ENCODE measurements around the gene PPP3R1.

The PPP3R1 gene

DNA sequence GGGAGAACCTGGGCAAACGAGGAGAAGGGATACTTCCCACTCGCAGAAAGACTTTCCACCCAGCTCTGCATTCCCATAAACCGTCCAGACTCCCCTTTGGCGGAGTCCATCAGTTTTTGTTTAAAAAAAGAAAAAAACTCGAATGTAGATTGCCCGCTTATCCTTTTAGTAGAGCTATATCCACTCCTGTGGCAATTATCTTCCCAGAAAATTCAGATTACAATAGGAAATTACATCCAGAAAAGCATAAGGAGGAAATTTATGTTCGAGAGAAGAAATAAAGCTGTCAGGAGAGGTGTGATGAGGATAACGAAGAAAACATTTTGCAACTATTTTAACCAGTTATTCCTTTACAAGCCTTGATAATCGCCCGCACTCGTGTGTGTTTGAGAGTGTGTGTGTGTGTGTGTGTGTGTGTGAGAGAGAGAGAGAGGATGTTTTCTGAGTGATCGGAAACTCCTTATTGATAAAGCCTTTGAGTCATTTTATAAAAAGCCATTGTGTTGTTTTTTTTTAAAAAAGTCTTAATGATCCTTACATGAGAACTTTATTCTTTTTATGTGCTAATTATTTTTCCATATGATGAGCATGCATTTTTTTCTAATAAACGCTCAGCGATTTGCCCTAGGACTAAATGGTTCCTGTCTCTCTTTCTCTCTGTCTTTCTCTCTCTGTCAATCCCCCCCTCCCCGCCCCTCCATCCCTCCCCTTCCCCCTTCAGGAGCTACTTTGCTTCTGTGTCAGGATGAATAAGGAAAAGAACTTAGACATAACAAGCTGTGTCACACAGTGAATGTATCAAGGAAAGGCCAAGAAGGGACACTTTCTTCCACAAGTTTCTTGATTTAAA, 1.1 kb upstream of the PPP3R1 start:
- no peak for DNase-seq

DNA sequence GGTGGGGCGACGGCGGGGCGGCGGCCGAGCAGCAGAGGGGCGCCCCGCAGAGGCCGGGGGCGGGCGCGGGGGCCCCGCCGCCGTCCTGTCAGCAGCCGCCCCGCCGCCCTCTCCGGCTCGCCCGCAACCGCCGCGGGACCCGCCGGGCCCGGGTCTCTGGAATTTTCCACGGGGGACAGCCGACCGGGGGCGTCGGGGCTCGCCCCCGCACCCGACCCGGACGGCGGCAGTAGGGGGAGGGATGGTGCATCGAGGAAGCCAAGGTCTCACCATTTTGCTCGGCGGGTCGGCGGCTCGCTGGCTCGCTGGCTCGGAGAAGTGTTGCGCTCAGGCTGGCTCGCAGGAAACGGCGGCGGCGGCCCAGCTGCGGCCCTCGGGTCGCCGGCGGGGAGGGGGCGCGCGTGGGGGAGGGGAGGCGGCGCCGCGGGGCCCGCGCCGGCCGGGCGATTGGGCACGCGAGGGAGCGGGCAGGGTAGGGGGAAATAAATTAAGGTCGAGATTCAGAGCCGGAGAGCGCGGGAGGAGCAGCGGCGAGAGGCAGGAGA, 405 bp downstream of the PPP3R1 start:
- no peak for DNase-seq

DNA sequence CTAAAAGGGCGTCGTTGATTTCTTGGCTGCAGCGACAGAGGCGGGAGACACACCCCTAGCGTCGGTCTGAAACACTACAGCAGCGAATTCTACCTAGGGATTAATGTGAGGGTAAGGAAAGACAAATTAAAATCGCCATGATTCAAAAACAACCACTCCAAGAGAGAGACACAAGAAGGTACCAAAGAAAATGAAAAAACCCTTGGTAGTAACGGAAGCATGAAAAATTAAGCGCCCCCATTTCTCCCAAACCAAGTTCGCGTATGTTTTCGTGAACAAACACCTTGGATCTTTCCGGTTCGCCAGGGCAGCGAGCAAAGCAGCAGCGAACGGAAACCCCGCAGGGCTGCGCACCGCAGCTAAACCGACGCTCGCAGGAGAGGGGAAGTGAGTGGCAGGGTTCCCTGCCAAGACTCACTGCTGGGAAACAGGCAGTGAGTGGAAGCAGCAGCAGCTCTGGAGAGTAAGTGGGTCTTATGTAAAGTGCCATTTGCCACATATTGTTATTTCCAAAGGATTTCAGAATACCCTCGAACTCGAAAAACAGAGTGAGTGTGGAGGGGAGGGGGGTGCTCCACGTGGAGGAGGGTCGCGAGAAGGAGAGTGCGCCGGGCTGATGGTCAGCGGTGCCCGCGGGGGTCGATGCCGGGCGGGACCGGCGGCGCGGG, 1.0 kb downstream of the PPP3R1 start:
- DNase-seq, result no peak

- DNase-seq, result no peak
Observed at GRCh38 chr2:68250652-68251186, 1.6 kb downstream of the PPP3R1 start.

GRCh38 chr2:68250196-68250595, 2.1 kb downstream of the PPP3R1 start:
- no peak for DNase-seq

GRCh38 chr2:68248806-68249205, 3.5 kb downstream of the PPP3R1 start:
- DNase-seq, result no peak

- no peak for DNase-seq
Observed at GRCh38 chr2:68248361-68248760, 4.0 kb downstream of the PPP3R1 start.

GRCh38 chr2:68246396-68246795, 5.9 kb downstream of the PPP3R1 start:
- no peak for DNase-seq

- DNase-seq, result no peak
Observed at GRCh38 chr2:68245672-68246071, 6.7 kb downstream of the PPP3R1 start.

DNA sequence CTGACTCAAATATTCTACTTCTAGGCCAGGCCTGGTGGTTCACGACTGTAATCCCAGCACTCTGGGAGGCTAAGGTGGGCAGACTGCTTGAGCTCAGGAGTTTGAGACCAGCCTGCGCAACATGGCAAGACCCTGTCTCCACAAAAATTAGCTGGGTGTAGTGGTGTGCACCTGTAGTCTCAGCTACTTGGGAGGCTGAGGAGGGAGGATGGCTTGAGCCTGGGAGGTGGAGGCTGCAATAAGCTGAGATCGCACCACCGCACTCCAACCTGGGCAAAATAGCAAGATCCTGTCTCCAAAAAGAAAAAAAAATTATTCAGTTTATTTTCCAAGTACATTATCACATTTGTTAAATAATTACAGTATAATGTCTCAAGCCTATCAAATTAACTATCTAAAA, 7.3 kb downstream of the PPP3R1 start:
- DNase-seq, result no peak

GRCh38 chr2:68244456-68244855, 7.9 kb downstream of the PPP3R1 start:
- DNase-seq, result no peak

- DNase-seq, result no peak
Observed at GRCh38 chr2:68241732-68242131, 10.6 kb downstream of the PPP3R1 start.

DNA sequence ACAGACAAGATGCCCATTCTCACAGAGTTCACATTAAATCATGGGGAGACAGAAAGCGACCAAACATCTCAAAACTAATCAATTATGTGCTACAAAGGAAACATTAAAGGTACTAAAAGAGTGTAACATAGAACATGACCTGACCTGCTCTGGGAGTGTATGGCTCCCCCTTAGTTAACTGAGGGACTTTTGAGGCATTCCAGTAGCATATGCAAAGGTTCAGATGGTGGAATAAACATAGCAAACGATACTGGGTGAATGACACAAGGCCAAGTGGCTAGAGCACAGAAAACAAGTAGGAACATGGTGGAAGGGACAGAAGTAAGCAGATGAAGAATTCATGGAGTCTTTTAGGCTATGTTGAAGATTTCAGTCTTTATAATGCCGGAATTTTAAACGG, 11.9 kb downstream of the PPP3R1 start:
- no peak for DNase-seq

GRCh38 chr2:68238955-68239822, 13.1 kb downstream of the PPP3R1 start:
- no peak for DNase-seq

DNA sequence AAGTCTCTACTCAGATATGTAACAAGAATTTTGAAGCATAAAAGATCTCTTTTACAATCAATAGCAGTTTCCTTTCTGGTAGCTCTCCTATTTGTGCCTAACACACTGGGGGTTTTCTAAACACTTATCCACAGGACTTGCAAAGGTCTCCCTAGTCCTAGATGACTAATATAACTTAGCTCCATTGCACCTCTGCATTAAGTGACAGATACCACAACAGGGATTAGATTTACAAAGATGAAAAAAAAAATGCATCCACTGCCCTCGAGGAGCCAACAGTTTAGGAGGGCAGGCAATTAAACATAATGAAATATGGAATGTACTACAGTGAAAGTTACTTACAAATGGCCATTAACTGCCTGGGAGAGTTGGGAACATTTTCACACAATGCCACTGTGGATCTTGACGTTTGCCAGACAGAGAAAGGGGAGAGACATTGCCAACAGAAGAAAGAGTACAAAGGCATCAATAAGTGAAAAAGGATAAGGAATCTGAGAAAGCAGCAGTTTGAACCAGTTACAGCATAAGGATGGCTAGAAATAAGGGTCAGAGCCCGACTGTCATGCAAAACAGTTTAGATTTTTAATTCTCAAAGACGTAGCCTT, 14.3 kb downstream of the PPP3R1 start:
- DNase-seq, result no peak

GRCh38 chr2:68237404-68237803, 14.9 kb downstream of the PPP3R1 start:
- DNase-seq, result no peak

- DNase-seq, result no peak
Observed at GRCh38 chr2:68236876-68237275, 15.5 kb downstream of the PPP3R1 start.

DNA sequence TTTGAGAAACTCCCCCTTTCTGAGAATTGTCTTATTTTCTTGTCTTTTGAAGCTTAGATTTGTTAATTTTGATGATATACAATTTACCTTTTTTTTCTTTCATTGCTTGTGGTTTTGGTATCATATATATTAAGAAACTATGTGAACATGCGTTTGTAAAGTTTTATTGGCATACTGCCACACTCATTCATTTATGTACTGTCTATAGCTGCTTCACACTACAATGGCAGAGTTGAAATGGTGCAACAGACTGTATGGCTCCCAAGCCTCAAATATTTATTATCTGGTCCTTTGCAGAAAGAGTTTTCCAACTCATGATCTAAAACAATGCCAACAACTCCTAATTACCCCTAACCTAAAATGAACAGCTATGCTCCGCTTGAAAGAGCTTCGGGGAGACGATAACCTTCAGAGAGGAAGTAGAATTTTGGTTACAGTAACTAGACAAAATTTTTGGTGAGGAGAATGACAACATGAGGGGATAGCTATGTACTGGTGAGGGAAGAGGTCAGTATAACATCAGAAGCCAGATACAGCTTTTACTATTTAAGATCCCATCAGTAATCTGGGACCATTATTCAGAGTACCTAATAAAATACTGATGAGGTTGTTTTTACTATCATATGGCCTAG, 16.1 kb downstream of the PPP3R1 start:
- DNase-seq, result no peak

GRCh38 chr2:68235090-68235489, 17.2 kb downstream of the PPP3R1 start:
- no peak for DNase-seq

- DNase-seq, result no peak
Observed at GRCh38 chr2:68234405-68234804, 17.9 kb downstream of the PPP3R1 start.

- no peak for DNase-seq
Observed at GRCh38 chr2:68231061-68231372, 21.3 kb downstream of the PPP3R1 start.
